HEK293 (cell line): ENCODE data around the gene SLC38A7.

Experiments used
- CTCF ChIA-PET: fragments of 350-600 bp; formaldehyde crosslinking; extraction: SDS; loops from one replicate; lab custom pipeline; 2021; ENCODE audit warnings: antibody characterized with exemption; lab: Yijun Ruan, JAX
- POLR2A ChIA-PET: fragments of 300-600 bp; formaldehyde crosslinking; extraction: SDS; loops from one replicate; lab custom pipeline; 2020; ENCODE audit warnings: antibody characterized with exemption, inconsistent platforms; lab: Yijun Ruan, JAX
- H3K27ac ChIP-seq: fragments of 200-500 bp; sonication (Bioruptor generic); 2 replicates; pipeline ENCODE4 v1.5.1; 2014; ENCODE audit warnings: low read depth, low read length, control low read depth, inconsistent platforms; ENCODE audit errors: extremely low read depth
- H3K36me3 ChIP-seq, 2 experiments: fragments of 200-500 bp in 1 of 2; sonication (Bioruptor generic) in 1 of 2; 1 replicate in 1 of 2; 2 replicates in 1 of 2; pipeline ENCODE4 v1.5.1; 2014 to 2017; ENCODE audit warnings: inconsistent platforms in 2 of 2, low read length in 2 of 2; ENCODE audit not compliant: control insufficient read depth in 2 of 2, insufficient read depth in 1 of 2
- H3K4me1 ChIP-seq: fragments of 200-500 bp; sonication (Bioruptor generic); 2 replicates; pipeline ENCODE4 v1.5.1; 2014; ENCODE audit warnings: mild to moderate bottlenecking, low read length, inconsistent platforms; ENCODE audit not compliant: control insufficient read depth, insufficient read depth
- H3K4me3 ChIP-seq: 2 replicates; pipeline ENCODE4 v1.5.1; 2011; ENCODE audit warnings: low read depth, mild to moderate bottlenecking, control low read depth, low read length, moderate library complexity
- H3K9me3 ChIP-seq: fragments of 200-500 bp; sonication (Bioruptor generic); 2 replicates; pipeline ENCODE4 v1.5.1; 2014; ENCODE audit warnings: low read depth, low read length, inconsistent platforms; ENCODE audit not compliant: control insufficient read depth, insufficient read depth
- GLI2 ChIP-seq: fragments of 450-650 bp; formaldehyde crosslinking; IDR thresholded peaks from 2 replicates; pipeline ENCODE4; 2017; ENCODE audit warnings: missing biosample characterization, missing genetic modification characterization, low read depth, borderline replicate concordance
- IKZF3 ChIP-seq: fragments of 450-650 bp; IDR thresholded peaks from 2 replicates; pipeline ENCODE4 v1.5.0; 2018; ENCODE audit warnings: missing biosample characterization, mild to moderate bottlenecking, missing genetic modification characterization, moderate library complexity
- MZF1 ChIP-seq: fragments of 450-650 bp; formaldehyde crosslinking; IDR thresholded peaks from 2 replicates; pipeline ENCODE4 v1.5.1; 2017; ENCODE audit warnings: missing biosample characterization, missing genetic modification characterization, borderline replicate concordance
- SCRT2 ChIP-seq: fragments of 450-650 bp; formaldehyde crosslinking; IDR thresholded peaks from 2 replicates; pipeline ENCODE4 v1.5.1; 2016; ENCODE audit warnings: missing biosample characterization, missing genetic modification characterization
- SP3 ChIP-seq: fragments of 450-650 bp; formaldehyde crosslinking; IDR thresholded peaks from 2 replicates; pipeline ENCODE4 v1.5.1; 2016; ENCODE audit warnings: missing biosample characterization, missing genetic modification characterization
- ZBTB20 ChIP-seq: fragments of 450-650 bp; formaldehyde crosslinking; IDR thresholded peaks from 2 replicates; pipeline ENCODE4 v1.5.1; 2016; ENCODE audit warnings: missing biosample characterization, missing genetic modification characterization
- ZEB2 ChIP-seq: fragments of 450-650 bp; formaldehyde crosslinking; IDR thresholded peaks from 2 replicates; pipeline ENCODE4 v1.5.1; 2016; ENCODE audit warnings: missing biosample characterization, missing genetic modification characterization
- ZNF114 ChIP-seq: fragments of 450-650 bp; formaldehyde crosslinking; IDR thresholded peaks from 2 replicates; pipeline ENCODE4 v1.5.0; 2017; ENCODE audit warnings: missing biosample characterization, missing genetic modification characterization
- ZNF138 ChIP-seq: fragments of 450-650 bp; formaldehyde crosslinking; IDR thresholded peaks from 2 replicates; pipeline ENCODE4 v1.5.1; 2016; ENCODE audit warnings: missing biosample characterization, missing genetic modification characterization, borderline replicate concordance
- ZNF140 ChIP-seq: fragments of 450-650 bp; formaldehyde crosslinking; IDR thresholded peaks from 2 replicates; pipeline ENCODE4 v1.5.1; 2016; ENCODE audit warnings: missing biosample characterization, missing genetic modification characterization
- ZNF175 ChIP-seq: fragments of 450-650 bp; formaldehyde crosslinking; IDR thresholded peaks from 2 replicates; pipeline ENCODE4 v1.5.1; 2016; ENCODE audit warnings: missing biosample characterization, missing genetic modification characterization
- ZNF19 ChIP-seq: fragments of 450-650 bp; formaldehyde crosslinking; IDR thresholded peaks from 2 replicates; pipeline ENCODE4; 2016; ENCODE audit warnings: missing biosample characterization, missing genetic modification characterization, low read depth
- ZNF266 ChIP-seq: fragments of 450-650 bp; formaldehyde crosslinking; IDR thresholded peaks from 2 replicates; pipeline ENCODE4 v1.5.1; 2016; ENCODE audit warnings: missing biosample characterization, missing genetic modification characterization, low read depth
- ZNF354C ChIP-seq: fragments of 450-650 bp; formaldehyde crosslinking; IDR thresholded peaks from 2 replicates; pipeline ENCODE4 v1.5.1; 2016; ENCODE audit warnings: missing biosample characterization, missing genetic modification characterization, low read depth, borderline replicate concordance
- ZNF366 ChIP-seq: fragments of 450-650 bp; formaldehyde crosslinking; conservative IDR thresholded peaks from 2 replicates; pipeline ENCODE4 v1.5.1; 2016; ENCODE audit warnings: missing biosample characterization, missing genetic modification characterization
- ZNF48 ChIP-seq: fragments of 450-650 bp; formaldehyde crosslinking; IDR thresholded peaks from 2 replicates; pipeline ENCODE4 v1.5.1; 2016; ENCODE audit warnings: missing biosample characterization, missing genetic modification characterization
- ZNF501 ChIP-seq: fragments of 450-650 bp; formaldehyde crosslinking; IDR thresholded peaks from 2 replicates; pipeline ENCODE4 v1.5.1; 2016; ENCODE audit warnings: missing biosample characterization, missing genetic modification characterization
- ZNF549 ChIP-seq: fragments of 450-650 bp; IDR thresholded peaks from 2 replicates; pipeline ENCODE4 v1.5.1; 2018; ENCODE audit warnings: missing biosample characterization, missing genetic modification characterization, mild to moderate bottlenecking, inconsistent platforms, moderate library complexity
- ZNF658 ChIP-seq: fragments of 450-650 bp; formaldehyde crosslinking; IDR thresholded peaks from 2 replicates; pipeline ENCODE4; 2016; ENCODE audit warnings: missing biosample characterization, missing genetic modification characterization
- ZNF768 ChIP-seq: fragments of 450-650 bp; formaldehyde crosslinking; IDR thresholded peaks from 2 replicates; pipeline ENCODE4 v1.5.1; 2018; ENCODE audit warnings: missing biosample characterization, mild to moderate bottlenecking, missing genetic modification characterization
- ZNF791 ChIP-seq: fragments of 450-650 bp; formaldehyde crosslinking; IDR thresholded peaks from 2 replicates; pipeline ENCODE4 v1.5.1; 2016; ENCODE audit warnings: missing biosample characterization, missing genetic modification characterization
- ZNF830 ChIP-seq: fragments of 450-650 bp; IDR thresholded peaks from 2 replicates; pipeline ENCODE4 v1.5.0; 2018; ENCODE audit warnings: missing biosample characterization, missing genetic modification characterization, low read depth, mild to moderate bottlenecking, moderate library complexity
- ZXDB ChIP-seq: fragments of 450-650 bp; formaldehyde crosslinking; IDR thresholded peaks from 2 replicates; pipeline ENCODE4 v1.5.1; 2016; ENCODE audit warnings: missing biosample characterization, missing genetic modification characterization
- TF ChIP-seq, protein P1 (sequence below): fragments of 450-650 bp; formaldehyde crosslinking; IDR thresholded peaks from 2 replicates; pipeline ENCODE4 v1.5.1; 2016; ENCODE audit warnings: missing biosample characterization, missing genetic modification characterization
- TF ChIP-seq, protein P2 (sequence below): fragments of 450-650 bp; formaldehyde crosslinking; IDR thresholded peaks from 2 replicates; pipeline ENCODE4 v1.5.1; 2016; ENCODE audit warnings: missing biosample characterization, missing genetic modification characterization
- TF ChIP-seq, protein P3 (sequence below): fragments of 450-650 bp; formaldehyde crosslinking; IDR thresholded peaks from 2 replicates; pipeline ENCODE4 v1.5.1; 2017; ENCODE audit warnings: missing biosample characterization, missing genetic modification characterization
- TF ChIP-seq, protein P4 (sequence below): fragments of 450-650 bp; formaldehyde crosslinking; IDR thresholded peaks from 2 replicates; pipeline ENCODE4 v1.5.1; 2016; ENCODE audit warnings: missing biosample characterization, missing genetic modification characterization

Gene SLC38A7

DNA sequence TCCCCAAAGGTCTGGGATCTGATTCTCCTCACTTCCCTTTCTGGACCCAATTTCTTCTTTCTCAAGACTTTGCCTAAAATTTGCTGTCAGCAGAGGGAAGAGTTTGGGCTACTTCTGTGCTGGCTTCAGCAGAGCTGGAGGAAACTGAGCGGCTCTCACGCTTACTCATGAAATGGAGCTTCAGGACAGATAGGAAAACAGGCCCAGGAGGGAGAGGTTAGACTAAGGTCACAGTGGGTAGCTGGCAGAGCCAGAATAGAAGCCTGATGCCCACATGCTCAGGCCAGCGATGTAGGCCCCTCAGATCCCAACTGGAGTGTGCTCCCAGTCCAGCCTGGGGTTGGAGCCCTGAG is 593 bp downstream of the SLC38A7 start (continued):
- TF ChIP-seq ZNF501 (no peak), ZNF768 (tag by site-specific recombination) (no peak)
- TF ChIP-seq, protein P1, sequence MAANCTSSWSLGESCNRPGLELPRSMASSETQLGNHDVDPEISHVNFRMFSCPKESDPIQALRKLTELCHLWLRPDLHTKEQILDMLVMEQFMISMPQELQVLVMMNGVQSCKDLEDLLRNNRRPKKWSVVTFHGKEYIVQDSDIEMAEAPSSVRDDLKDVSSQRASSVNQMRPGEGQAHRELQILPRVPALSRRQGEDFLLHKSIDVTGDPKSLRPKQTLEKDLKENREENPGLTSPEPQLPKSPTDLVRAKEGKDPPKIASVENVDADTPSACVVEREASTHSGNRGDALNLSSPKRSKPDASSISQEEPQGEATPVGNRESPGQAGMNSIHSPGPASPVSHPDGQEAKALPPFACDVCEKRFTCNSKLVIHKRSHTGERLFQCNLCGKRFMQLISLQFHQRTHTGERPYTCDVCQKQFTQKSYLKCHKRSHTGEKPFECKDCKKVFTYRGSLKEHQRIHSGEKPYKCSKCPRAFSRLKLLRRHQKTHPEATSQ (tag by site-specific recombination) = no peak
- TF ChIP-seq, all 188 proteins: peak for 0

DNA sequence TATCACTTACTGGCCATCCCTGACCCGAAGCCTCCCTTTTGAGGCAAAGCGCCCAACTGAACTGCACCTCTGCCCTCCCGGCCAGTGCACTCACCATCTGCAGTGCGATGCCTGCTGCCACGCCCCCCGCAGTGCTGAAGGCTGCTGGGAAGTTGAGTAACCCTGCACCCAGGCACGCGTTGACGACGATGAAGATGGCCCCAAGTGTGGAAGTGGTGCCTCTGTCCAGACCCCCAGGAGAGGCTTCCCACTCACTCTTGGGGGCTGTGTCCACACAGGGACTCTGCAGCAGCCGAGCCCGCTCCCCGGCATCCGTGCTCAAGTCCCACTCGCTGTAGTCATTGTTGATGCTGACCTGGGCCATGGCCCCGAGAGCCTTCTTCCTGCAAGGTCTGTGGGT is 4.8 kb downstream of the SLC38A7 start:
- no peak overlapping the region for H3K27ac ChIP-seq
- H3K4me3 ChIP-seq = no peak overlapping the region
- H3K9me3 ChIP-seq = no peaks in the 10 kb centered on the region
- CTCF ChIA-PET = interaction anchor here (0.7 to 1.1 kb wide), 2 partner anchors 77 to 134 kb away, joined by 3 to 4 read pairs; no protein-coding TSS in a partner anchor
- peaks cover 0 to 49% of the 10 kb centered on the region in 2 experiments; a peak in 2 of 3 replicates for H3K36me3 ChIP-seq
- no peaks in the 10 kb centered on the region for H3K4me1 ChIP-seq
- TF ChIP-seq ZNF791 (tag by site-specific recombination) (no peak), ZNF266 (tag by site-specific recombination) (no peak), ZBTB20 (tag by site-specific recombination) (no peak), ZNF366 (tag by site-specific recombination) (no peak), ZNF175 (no peak), ZNF140 (tag by site-specific recombination) (no peak)
- TF ChIP-seq, protein P2, sequence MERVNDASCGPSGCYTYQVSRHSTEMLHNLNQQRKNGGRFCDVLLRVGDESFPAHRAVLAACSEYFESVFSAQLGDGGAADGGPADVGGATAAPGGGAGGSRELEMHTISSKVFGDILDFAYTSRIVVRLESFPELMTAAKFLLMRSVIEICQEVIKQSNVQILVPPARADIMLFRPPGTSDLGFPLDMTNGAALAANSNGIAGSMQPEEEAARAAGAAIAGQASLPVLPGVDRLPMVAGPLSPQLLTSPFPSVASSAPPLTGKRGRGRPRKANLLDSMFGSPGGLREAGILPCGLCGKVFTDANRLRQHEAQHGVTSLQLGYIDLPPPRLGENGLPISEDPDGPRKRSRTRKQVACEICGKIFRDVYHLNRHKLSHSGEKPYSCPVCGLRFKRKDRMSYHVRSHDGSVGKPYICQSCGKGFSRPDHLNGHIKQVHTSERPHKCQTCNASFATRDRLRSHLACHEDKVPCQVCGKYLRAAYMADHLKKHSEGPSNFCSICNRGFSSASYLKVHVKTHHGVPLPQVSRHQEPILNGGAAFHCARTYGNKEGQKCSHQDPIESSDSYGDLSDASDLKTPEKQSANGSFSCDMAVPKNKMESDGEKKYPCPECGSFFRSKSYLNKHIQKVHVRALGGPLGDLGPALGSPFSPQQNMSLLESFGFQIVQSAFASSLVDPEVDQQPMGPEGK (tag by site-specific recombination) = no peak
- TF ChIP-seq, protein P3, sequence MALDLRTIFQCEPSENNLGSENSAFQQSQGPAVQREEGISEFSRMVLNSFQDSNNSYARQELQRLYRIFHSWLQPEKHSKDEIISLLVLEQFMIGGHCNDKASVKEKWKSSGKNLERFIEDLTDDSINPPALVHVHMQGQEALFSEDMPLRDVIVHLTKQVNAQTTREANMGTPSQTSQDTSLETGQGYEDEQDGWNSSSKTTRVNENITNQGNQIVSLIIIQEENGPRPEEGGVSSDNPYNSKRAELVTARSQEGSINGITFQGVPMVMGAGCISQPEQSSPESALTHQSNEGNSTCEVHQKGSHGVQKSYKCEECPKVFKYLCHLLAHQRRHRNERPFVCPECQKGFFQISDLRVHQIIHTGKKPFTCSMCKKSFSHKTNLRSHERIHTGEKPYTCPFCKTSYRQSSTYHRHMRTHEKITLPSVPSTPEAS = no peak
- TF ChIP-seq, all 188 proteins: peak for 0
- POLR2A ChIA-PET = no interaction called here

DNA sequence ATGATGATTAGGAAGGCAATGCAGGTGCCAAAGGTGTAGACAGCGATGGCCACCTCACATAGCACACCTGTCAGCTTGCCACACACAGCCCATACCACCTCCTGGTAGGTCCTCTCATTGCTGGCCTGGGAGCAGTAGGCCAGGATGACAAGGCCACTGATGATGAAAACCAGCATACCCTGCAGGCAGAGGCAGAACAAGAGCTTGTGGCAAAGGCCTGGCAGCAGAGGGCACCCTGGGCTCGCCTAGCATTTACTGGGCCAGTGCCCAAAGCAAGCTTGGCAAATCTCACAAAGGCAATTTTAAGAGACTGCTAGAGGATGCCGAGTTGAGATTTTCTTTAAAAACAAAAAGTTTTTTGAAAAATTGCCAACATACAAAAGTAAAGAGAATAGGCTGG is 5.9 kb downstream of the SLC38A7 start:
- ChIA-PET CTCF (interaction anchor here (1.1 kb wide), 1 partner anchor 78 kb away, joined by 4 read pairs; no protein-coding TSS in a partner anchor), POLR2A (no interaction called here)
- no peak overlapping the region for H3K4me3 ChIP-seq
- TF ChIP-seq IKZF3 = no peak
- no peak for TF ChIP-seq ZNF658 (tag by site-specific recombination)
- no peak for TF ChIP-seq ZEB2
- TF ChIP-seq SCRT2 = no peak
- TF ChIP-seq SP3 (tag by site-specific recombination) = no peak
- no peak for TF ChIP-seq GLI2 (tag by site-specific recombination)
- no peak for TF ChIP-seq ZNF48 (tag by site-specific recombination)
- no peak for TF ChIP-seq ZNF138 (tag by site-specific recombination)
- no peak for TF ChIP-seq ZNF19 (tag by site-specific recombination)
- TF ChIP-seq MZF1 (tag by site-specific recombination) = no peak
- TF ChIP-seq ZNF354C = no peak
- TF ChIP-seq, protein P4, sequence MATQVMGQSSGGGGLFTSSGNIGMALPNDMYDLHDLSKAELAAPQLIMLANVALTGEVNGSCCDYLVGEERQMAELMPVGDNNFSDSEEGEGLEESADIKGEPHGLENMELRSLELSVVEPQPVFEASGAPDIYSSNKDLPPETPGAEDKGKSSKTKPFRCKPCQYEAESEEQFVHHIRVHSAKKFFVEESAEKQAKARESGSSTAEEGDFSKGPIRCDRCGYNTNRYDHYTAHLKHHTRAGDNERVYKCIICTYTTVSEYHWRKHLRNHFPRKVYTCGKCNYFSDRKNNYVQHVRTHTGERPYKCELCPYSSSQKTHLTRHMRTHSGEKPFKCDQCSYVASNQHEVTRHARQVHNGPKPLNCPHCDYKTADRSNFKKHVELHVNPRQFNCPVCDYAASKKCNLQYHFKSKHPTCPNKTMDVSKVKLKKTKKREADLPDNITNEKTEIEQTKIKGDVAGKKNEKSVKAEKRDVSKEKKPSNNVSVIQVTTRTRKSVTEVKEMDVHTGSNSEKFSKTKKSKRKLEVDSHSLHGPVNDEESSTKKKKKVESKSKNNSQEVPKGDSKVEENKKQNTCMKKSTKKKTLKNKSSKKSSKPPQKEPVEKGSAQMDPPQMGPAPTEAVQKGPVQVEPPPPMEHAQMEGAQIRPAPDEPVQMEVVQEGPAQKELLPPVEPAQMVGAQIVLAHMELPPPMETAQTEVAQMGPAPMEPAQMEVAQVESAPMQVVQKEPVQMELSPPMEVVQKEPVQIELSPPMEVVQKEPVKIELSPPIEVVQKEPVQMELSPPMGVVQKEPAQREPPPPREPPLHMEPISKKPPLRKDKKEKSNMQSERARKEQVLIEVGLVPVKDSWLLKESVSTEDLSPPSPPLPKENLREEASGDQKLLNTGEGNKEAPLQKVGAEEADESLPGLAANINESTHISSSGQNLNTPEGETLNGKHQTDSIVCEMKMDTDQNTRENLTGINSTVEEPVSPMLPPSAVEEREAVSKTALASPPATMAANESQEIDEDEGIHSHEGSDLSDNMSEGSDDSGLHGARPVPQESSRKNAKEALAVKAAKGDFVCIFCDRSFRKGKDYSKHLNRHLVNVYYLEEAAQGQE (tag by site-specific recombination) = no peak
- no peak for TF ChIP-seq ZXDB (tag by site-specific recombination)
- no peak for TF ChIP-seq ZNF114 (tag by site-specific recombination)
- TF ChIP-seq ZNF830 (tag by site-specific recombination) = no peak
- TF ChIP-seq ZNF549 (tag by site-specific recombination) = no peak

More for the DNA sequence above, 5.9 kb downstream of the SLC38A7 start:
- Histone ChIP-seq H3K36me3 (peaks cover 0 to 49% of the 10 kb centered on the region in 2 experiments; a peak in 2 of 3 replicates), H3K4me1 (no peaks in the 10 kb centered on the region), H3K9me3 (no peaks in the 10 kb centered on the region), H3K27ac (no peak overlapping the region)
